Activated CD8-positive, alpha-beta memory T cell treated with anti-CD3 and anti-CD28 coated beads for 48 hours (primary cell): ENCODE measurements around the gene POLD2.

Experiments used
- DNase-seq, 3 experiments: peaks; one replicate each; pipeline ENCODE4 v3.0.0-alpha.2; 2020; ENCODE audit warnings: low read depth in 2 of 3, low spot score in 2 of 3

The POLD2 gene

GRCh38 chr7:44065431-44066110, 57.8 kb downstream of the POLD2 start, which contains the start of gene PGAM2:
TSS of gene PGAM2 (minus strand) at chr7:44065567. CDS start at chr7:44065529, 38 bp downstream.
- no peak for DNase-seq

- DNase-seq, result no peak
These were observed 58.4 kb downstream of the POLD2 start for GRCh38 chr7:44064791-44065430.
